Mesothelial cell of epicardium (in vitro differentiated cells): ENCODE data around the gene YEATS4. TPM values are rescaled to one million over a fixed set of nuclear protein-coding genes. Genes with fewer than 3 reads are reported as not detected.

Source experiments
- DNase-seq, 2 experiments: peaks; one replicate each; pipeline ENCODE4 v3.0.0; 2021; ENCODE audit warnings: low spot score in 2 of 2; ENCODE audit not compliant: unreplicated experiment in 2 of 2
- H3K27ac Mint-ChIP-seq: 2 replicates; pipeline ENCODE4 v1.8.0; 2021; ENCODE audit warnings: mixed read lengths
- H3K27me3 Mint-ChIP-seq: 2 replicates; pipeline ENCODE4 v1.8.0; 2021; ENCODE audit warnings: low read depth, mixed read lengths
- H3K36me3 Mint-ChIP-seq: 2 replicates; pipeline ENCODE4 v1.8.0; 2021; ENCODE audit warnings: mixed read lengths
- H3K4me1 Mint-ChIP-seq: 2 replicates; pipeline ENCODE4 v1.8.0; 2021; ENCODE audit warnings: mixed read lengths
- H3K4me3 Mint-ChIP-seq: 2 replicates; pipeline ENCODE4 v1.8.0; 2021; ENCODE audit warnings: mild to moderate bottlenecking, moderate library complexity, mixed read lengths
- H3K9me3 Mint-ChIP-seq: 2 replicates; pipeline ENCODE4 v1.8.0; 2021; ENCODE audit warnings: mixed read lengths
- CTCF ChIP-seq: fragments of 200-600 bp; sonication (generic); IDR thresholded peaks from one replicate; pipeline ENCODE4 v1.5.0; 2021; ENCODE audit warnings: antibody characterized with exemption; ENCODE audit not compliant: unreplicated experiment
- total RNA-seq: library from RNA; stranded (reverse); gene quantifications from 3 replicates; pipeline ENCODE4 v1.2.1, GENCODE V29; 2021

The YEATS4 gene
- total RNA-seq, 1 donor from 2014 or later = 20.7 TPM

GRCh38 chr12:69351462-69352236 lies 7.9 kb upstream of the YEATS4 start:
- DNase-seq = no peak
- Mint-ChIP-seq H3K36me3 (no peaks in the 10 kb centered on the region), H3K9me3 (no peaks in the 10 kb centered on the region), H3K27ac (no peak overlapping the region), H3K27me3 (peaks cover 1% of the 10 kb centered on the region), H3K4me1 (no peaks in the 10 kb centered on the region), H3K4me3 (no peak overlapping the region)
- TF ChIP-seq CTCF = no peak

GRCh38 chr12:69352904-69353303 lies 6.6 kb upstream of the YEATS4 start:
- H3K4me1 Mint-ChIP-seq = peaks cover 2% of the 10 kb centered on the region
- no peak for DNase-seq
- H3K27me3 Mint-ChIP-seq = peaks cover 1% of the 10 kb centered on the region
- no peak for TF ChIP-seq CTCF
- H3K9me3 Mint-ChIP-seq = no peaks in the 10 kb centered on the region
- no peaks in the 10 kb centered on the region for H3K36me3 Mint-ChIP-seq
- H3K4me3 Mint-ChIP-seq = no peak overlapping the region
- H3K27ac Mint-ChIP-seq = no peak overlapping the region

- DNase-seq = no peak
- no peak for TF ChIP-seq CTCF
- H3K27ac Mint-ChIP-seq = no peak overlapping the region
- no peaks in the 10 kb centered on the region for H3K9me3 Mint-ChIP-seq
- no peaks in the 10 kb centered on the region for H3K36me3 Mint-ChIP-seq
- H3K4me1 Mint-ChIP-seq = peaks cover 5% of the 10 kb centered on the region
- H3K27me3 Mint-ChIP-seq = peaks cover 1% of the 10 kb centered on the region
- H3K4me3 Mint-ChIP-seq = no peak overlapping the region
These were observed 5.4 kb upstream of the YEATS4 start for GRCh38 chr12:69354172-69354555.

- Mint-ChIP-seq H3K27ac (no peak overlapping the region), H3K36me3 (no peaks in the 10 kb centered on the region), H3K9me3 (no peaks in the 10 kb centered on the region), H3K4me3 (no peak overlapping the region), H3K27me3 (peaks cover 1% of the 10 kb centered on the region), H3K4me1 (peaks cover 8% of the 10 kb centered on the region)
- DNase-seq = no peak
- TF ChIP-seq CTCF = no peak
These were observed 4.9 kb upstream of the YEATS4 start for GRCh38 chr12:69354556-69355187.

- DNase-seq = no peak
- Mint-ChIP-seq H3K27me3 (no peaks in the 10 kb centered on the region), H3K27ac (no peak overlapping the region), H3K36me3 (no peaks in the 10 kb centered on the region), H3K4me1 (peaks cover 13% of the 10 kb centered on the region), H3K9me3 (no peaks in the 10 kb centered on the region), H3K4me3 (no peak overlapping the region)
- TF ChIP-seq CTCF = no peak
These were observed 4.0 kb upstream of the YEATS4 start for GRCh38 chr12:69355363-69356028.
